NT2/D1 (cell line): ENCODE results near the gene TOX3.

Experiments used
- SUZ12 ChIP-seq: IDR thresholded peaks from 2 replicates; pipeline ENCODE4 v1.6.1; 2011; ENCODE audit not compliant: insufficient read length, insufficient read depth; ENCODE audit errors: extremely low read depth
- YY1 ChIP-seq: IDR thresholded peaks from 2 replicates; pipeline ENCODE4 v1.6.1; 2011; ENCODE audit not compliant: insufficient read length, insufficient read depth
- ZNF274 ChIP-seq: IDR thresholded peaks from 2 replicates; pipeline ENCODE4 v1.6.1; 2011; ENCODE audit warnings: mild to moderate bottlenecking, low read depth, low read length

DNA sequence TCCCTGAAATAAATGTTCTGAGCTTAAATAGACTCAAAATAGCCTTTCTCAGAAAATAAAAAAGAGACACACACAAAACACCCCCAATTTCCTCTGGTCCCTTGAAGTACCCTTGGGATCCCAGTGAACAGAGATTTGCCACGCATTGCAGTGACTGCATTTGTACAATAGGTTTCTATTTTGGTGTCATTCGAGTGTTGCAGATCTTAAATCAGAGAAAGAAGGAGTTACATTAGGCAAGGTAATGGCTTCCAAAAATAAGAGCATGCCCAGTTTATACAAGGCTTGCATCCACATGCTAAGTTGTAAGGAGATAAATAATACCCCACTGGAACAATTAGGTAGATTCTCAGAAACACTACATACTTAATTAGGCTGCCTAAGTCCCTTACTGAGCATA, 2.2 kb downstream of the TOX3 start:
- TF ChIP-seq ZNF274 (no peak), YY1 (no peak), SUZ12 (no peak)
